CD4-positive, alpha-beta T cell treated with Interleukin-10 for 1 hour (primary cell): ENCODE measurements around the gene ABLIM2.
"Not testable (repeated sequence)": the region's sequence is repeated elsewhere in the genome, so short reads cannot be mapped to it uniquely, and the experiment has no call there.

Experiments
- DNase-seq: peaks from one replicate; pipeline ENCODE4 v3.0.0-alpha.2; 2020

Gene ABLIM2

GRCh38 chr4:7918187-7918586 is 240.4 kb downstream of the ABLIM2 start:
- not testable (repeated sequence) for DNase-seq

GRCh38 chr4:7917669-7918068 is 240.9 kb downstream of the ABLIM2 start:
- DNase-seq = no peak

GRCh38 chr4:7915875-7916242 is 242.8 kb downstream of the ABLIM2 start:
- no peak for DNase-seq
